Mesothelial cell of epicardium (in vitro differentiated cells): ENCODE results near the gene IGFBP7. TPM values are rescaled to one million over a fixed set of nuclear protein-coding genes. Genes with fewer than 3 reads are reported as not detected.

Experiments used
- DNase-seq, 2 experiments: peaks; one replicate each; pipeline ENCODE4 v3.0.0; 2021; ENCODE audit warnings: low spot score in 2 of 2; ENCODE audit not compliant: unreplicated experiment in 2 of 2
- H3K27ac Mint-ChIP-seq: 2 replicates; pipeline ENCODE4 v1.8.0; 2021; ENCODE audit warnings: mixed read lengths
- H3K27me3 Mint-ChIP-seq: 2 replicates; pipeline ENCODE4 v1.8.0; 2021; ENCODE audit warnings: low read depth, mixed read lengths
- H3K36me3 Mint-ChIP-seq: 2 replicates; pipeline ENCODE4 v1.8.0; 2021; ENCODE audit warnings: mixed read lengths
- H3K4me1 Mint-ChIP-seq: 2 replicates; pipeline ENCODE4 v1.8.0; 2021; ENCODE audit warnings: mixed read lengths
- H3K4me3 Mint-ChIP-seq: 2 replicates; pipeline ENCODE4 v1.8.0; 2021; ENCODE audit warnings: mild to moderate bottlenecking, moderate library complexity, mixed read lengths
- H3K9me3 Mint-ChIP-seq: 2 replicates; pipeline ENCODE4 v1.8.0; 2021; ENCODE audit warnings: mixed read lengths
- CTCF ChIP-seq: fragments of 200-600 bp; sonication (generic); IDR thresholded peaks from one replicate; pipeline ENCODE4 v1.5.0; 2021; ENCODE audit warnings: antibody characterized with exemption; ENCODE audit not compliant: unreplicated experiment
- total RNA-seq: library from RNA; stranded (reverse); gene quantifications from 3 replicates; pipeline ENCODE4 v1.2.1, GENCODE V29; 2021

The IGFBP7 gene
- total RNA-seq, 1 donor from 2014 or later, result 114 TPM

DNA sequence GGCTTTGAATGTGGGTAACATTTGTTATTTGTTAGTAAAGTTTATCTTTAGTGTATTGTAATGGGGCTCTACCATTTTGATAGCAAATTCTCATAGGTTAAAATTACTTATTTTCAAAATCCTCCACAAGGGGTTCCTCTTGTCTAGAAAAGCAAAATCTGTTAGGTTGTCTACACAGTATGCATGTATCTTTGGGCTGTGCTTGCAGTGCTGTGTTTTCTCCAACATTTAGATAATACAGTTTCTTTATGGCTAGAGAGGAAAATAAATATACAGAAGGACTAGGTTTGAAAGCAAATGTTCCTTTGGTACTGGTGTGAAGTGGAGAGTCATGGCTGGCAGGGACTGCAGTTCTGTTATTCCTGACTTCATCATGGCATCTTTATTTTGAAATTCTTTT, 91.2 kb downstream of the IGFBP7 start:
- no peak for DNase-seq

DNA sequence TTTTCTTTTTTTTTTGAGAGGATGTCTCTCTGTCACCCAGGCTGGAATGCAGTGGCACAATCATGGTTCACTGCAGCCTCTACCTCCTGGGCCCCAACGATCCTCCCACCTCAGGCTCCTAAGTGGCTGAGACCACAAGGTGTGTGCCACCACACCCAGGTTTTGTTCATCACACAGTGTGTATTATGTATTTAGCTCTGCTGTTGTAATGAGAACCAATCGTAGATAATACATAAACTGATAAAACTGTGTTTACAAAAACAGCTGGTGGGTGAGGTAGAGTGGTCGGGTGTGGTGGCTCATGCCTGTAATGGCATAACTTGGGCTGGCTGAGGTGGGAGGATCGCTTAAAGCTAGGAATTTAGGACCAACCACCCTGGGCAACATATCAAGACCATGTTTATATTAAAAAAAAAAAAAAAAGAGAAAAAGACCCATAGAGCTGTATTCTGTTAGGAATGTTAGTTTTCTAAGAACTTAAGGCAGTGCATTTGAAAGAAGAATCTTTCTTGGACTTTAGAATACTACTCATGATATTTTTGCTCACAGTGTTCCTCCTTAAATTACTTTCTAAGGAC, 96.6 kb downstream of the IGFBP7 start:
- DNase-seq, result no peak
- peaks cover 45% of the 10 kb centered on the region for H3K36me3 Mint-ChIP-seq
- no peaks in the 10 kb centered on the region for H3K4me1 Mint-ChIP-seq
- H3K27ac Mint-ChIP-seq, result no peak overlapping the region
- H3K4me3 Mint-ChIP-seq, result no peak overlapping the region
- H3K27me3 Mint-ChIP-seq, result no peaks in the 10 kb centered on the region
- no peaks in the 10 kb centered on the region for H3K9me3 Mint-ChIP-seq
- no peak for TF ChIP-seq CTCF

More for the DNA sequence above, 91.2 kb downstream of the IGFBP7 start:
- Mint-ChIP-seq H3K4me1 (no peaks in the 10 kb centered on the region), H3K27me3 (no peaks in the 10 kb centered on the region), H3K36me3 (peaks cover 53% of the 10 kb centered on the region), H3K27ac (peak overlapping the region; percentile 19), H3K9me3 (no peaks in the 10 kb centered on the region), H3K4me3 (no peak overlapping the region)
- TF ChIP-seq CTCF, result no peak

DNA sequence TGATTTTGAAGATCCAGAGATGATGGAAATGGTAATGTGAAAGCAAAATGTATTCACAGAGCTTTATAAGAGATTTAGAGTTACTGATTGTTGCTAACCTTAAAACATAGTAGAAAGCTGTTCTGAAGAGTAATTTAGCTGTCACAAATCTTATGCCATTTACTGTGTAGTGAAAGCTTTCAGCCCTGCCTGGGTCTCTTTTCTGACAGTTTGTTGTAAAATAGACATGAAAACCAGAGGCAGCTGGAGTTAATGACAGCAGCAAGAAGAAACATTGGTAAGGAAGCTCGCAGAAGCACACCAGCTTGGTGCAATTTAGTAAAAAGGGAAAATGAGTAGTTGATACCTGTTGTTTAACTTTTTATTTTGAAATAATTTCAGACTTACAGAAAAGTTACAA, 110.4 kb downstream of the IGFBP7 start:
- no peaks in the 10 kb centered on the region for H3K9me3 Mint-ChIP-seq
- peaks cover 48% of the 10 kb centered on the region for H3K36me3 Mint-ChIP-seq
- peaks cover 6% of the 10 kb centered on the region for H3K4me1 Mint-ChIP-seq
- no peaks in the 10 kb centered on the region for H3K27me3 Mint-ChIP-seq
- TF ChIP-seq CTCF, result no peak
- DNase-seq, result no peak
- no peak overlapping the region for H3K4me3 Mint-ChIP-seq
- no peak overlapping the region for H3K27ac Mint-ChIP-seq

DNA sequence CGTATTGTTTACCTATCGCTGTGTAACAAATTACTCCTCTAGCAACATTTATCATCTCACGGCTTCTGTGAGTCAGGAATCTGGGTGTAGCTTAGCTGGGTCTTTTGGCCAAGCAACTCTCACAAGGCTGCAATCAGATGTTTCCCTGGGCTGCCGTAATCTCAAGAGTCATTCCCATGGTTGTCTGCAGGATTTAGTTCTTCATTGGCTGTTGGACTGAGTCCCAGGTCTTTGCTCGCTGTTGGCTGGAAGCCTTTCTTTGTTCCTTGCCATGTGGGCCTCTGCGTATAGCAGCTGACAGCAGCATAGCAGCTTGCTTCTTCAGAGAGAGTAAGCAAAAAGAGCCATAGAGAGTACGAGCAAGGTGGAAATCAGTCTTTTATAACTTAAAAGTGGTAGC, 114.7 kb downstream of the IGFBP7 start:
- H3K9me3 Mint-ChIP-seq, result no peaks in the 10 kb centered on the region
- peaks cover 58% of the 10 kb centered on the region for H3K36me3 Mint-ChIP-seq
- DNase-seq, result peak in 1 of 2 experiments; percentile 40
- peaks cover 6% of the 10 kb centered on the region for H3K4me1 Mint-ChIP-seq
- peak overlapping the region; percentile 77 for H3K27ac Mint-ChIP-seq
- no peaks in the 10 kb centered on the region for H3K27me3 Mint-ChIP-seq
- no peak overlapping the region for H3K4me3 Mint-ChIP-seq
- no peak for TF ChIP-seq CTCF

DNA sequence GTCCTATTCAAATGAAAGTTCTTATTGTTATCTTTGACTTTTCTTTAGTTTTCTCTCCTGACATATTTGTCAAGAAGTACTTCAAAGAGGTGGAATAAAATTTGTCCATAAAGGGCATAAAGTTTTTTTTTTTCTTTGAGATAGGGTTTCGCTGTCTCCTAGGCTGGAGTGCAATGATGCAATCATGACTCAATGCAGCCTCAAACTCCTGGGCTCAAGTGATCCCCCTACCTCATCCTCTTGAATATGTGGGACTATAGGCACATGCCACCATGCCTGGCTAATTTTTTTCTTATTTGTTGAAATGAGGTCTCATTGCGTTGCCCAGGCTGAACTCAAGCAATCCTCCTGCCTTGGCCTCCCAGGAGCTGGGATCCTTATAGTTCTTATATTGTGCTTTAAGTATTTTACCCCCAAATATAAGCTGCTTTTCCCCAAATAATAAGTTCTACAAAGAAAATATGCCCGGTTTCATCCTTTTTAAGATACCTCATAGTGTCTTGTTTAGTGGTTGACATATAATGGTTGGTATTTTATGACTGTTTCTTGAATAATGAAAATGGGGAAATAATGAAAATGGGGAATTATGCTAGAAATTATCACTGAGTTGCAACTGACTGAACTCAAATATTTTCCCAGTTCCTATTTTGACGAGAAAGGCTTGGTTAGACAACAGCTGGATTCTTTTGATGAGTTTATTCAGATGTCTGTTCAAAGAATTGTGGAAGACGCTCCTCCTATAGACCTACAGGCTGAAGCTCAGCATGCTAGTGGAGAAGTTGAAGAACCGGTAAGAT, 119.9 kb downstream of the IGFBP7 start:
- no peak for TF ChIP-seq CTCF
- H3K9me3 Mint-ChIP-seq, result no peaks in the 10 kb centered on the region
- H3K27me3 Mint-ChIP-seq, result no peaks in the 10 kb centered on the region
- peaks cover under 1% of the 10 kb centered on the region for H3K4me1 Mint-ChIP-seq
- peaks cover 45% of the 10 kb centered on the region for H3K36me3 Mint-ChIP-seq
- H3K4me3 Mint-ChIP-seq, result no peak overlapping the region
- no peak overlapping the region for H3K27ac Mint-ChIP-seq
- DNase-seq, result no peak
